Kidney (tissue), 14 donors: ENCODE measurements around the gene TCF3. TPM values are rescaled to one million over a fixed set of nuclear protein-coding genes. Genes with fewer than 3 reads are reported as not detected.

ENCODE experiments used
- DNase-seq, 5 donors: peaks; one replicate each; pipeline ENCODE4 v3.0.0-alpha.2; 2013 to 2020
- FAIRE-seq: peaks from 2 replicates; lab custom pipeline; 2012; peaks lifted over from hg19 to GRCh38; lab: Jason Lieb, UNC
- H3K27ac ChIP-seq, 2 donors: one replicate each; pipeline ENCODE4 v1.7.0; 2013; ENCODE audit warnings: low read depth in 2 of 2, low read length in 2 of 2, inconsistent platforms in 1 of 2
- H3K27me3 ChIP-seq: one replicate; pipeline ENCODE4 v1.7.1; 2013; ENCODE audit warnings: low read length, inconsistent platforms; ENCODE audit not compliant: control insufficient read depth, insufficient read depth
- H3K36me3 ChIP-seq, 3 donors: one replicate each; pipeline versions ENCODE4 v1.7.0 to v1.7.1; 2013; ENCODE audit warnings: low read length in 3 of 3, control low read depth in 1 of 3, inconsistent platforms in 1 of 3; ENCODE audit not compliant: insufficient read depth in 3 of 3, control insufficient read depth in 2 of 3
- H3K4me1 ChIP-seq, 3 donors: one replicate each; pipeline versions ENCODE4 v1.7.0 to v1.7.1; 2013; ENCODE audit warnings: low read length in 3 of 3, inconsistent platforms in 1 of 3, low read depth in 1 of 3; ENCODE audit not compliant: control insufficient read depth in 2 of 3, insufficient read depth in 2 of 3
- H3K4me3 ChIP-seq, 3 donors: one replicate each; pipeline versions ENCODE4 v1.7.0 to v1.8.1; 2013; ENCODE audit warnings: low read length in 3 of 3, control low read depth in 1 of 3, inconsistent platforms in 1 of 3
- H3K9ac ChIP-seq, 3 donors: one replicate each; pipeline versions ENCODE4 v1.7.0 to v1.7.1; 2013; ENCODE audit warnings: low read length in 3 of 3, control low read depth in 1 of 3, inconsistent platforms in 1 of 3
- H3K9me3 ChIP-seq, 3 donors: one replicate each; pipeline versions ENCODE4 v1.7.0 to v1.7.1; 2013; ENCODE audit warnings: low read length in 3 of 3, control low read depth in 1 of 3, inconsistent platforms in 1 of 3; ENCODE audit not compliant: control insufficient read depth in 2 of 3, insufficient read depth in 1 of 3
- intact Hi-C: fragments of 100-400 bp; cut with DNase I; formaldehyde crosslinking; loops from one replicate; pipeline ENCODE4 v1.11.1; 2022
- polyA plus RNA-seq: library from polyadenylated mRNA; stranded (reverse); fragments of 350-450 nt; fragmentation: Illumina TruSeq; extraction: RNeasy Lipid Tissue Mini Kit (QIAGEN cat#74804); gene quantifications from one replicate; pipeline ENCODE4 v1.2.3, GENCODE V29; 2014; ENCODE audit warnings: low read depth, low replicate concordance; ENCODE audit not compliant: insufficient read depth
- total RNA-seq: library from RNA; stranded (reverse); fragmentation: NEBNext Ultra II Directional; extraction: Animal tissue kit (Norgen Biotek cat#: 25700); gene quantifications from one replicate; pipeline ENCODE4 v1.2.1, GENCODE V29; 2021
- TF ChIP-seq, protein P1 (sequence below): IDR thresholded peaks from 3 replicates; pipeline ENCODE4 v1.5.1; 2012; ENCODE audit warnings: mild to moderate bottlenecking, moderate library complexity, borderline replicate concordance; ENCODE audit not compliant: insufficient read depth; ENCODE audit errors: extremely low read depth
- donor health status: control.
- donor health status: control.
- donor health status: control.
- donor health status: control.
- donor health status: control.
- donor health status: DM: yes; HTN: yes; CAD: no.
- donor health status: Normal renal cell carcinoma (clear cell type).

The TCF3 gene
- total and polyA plus RNA-seq, 2 donors from 2014 or later = 20.3 to 50.2 TPM

DNA sequence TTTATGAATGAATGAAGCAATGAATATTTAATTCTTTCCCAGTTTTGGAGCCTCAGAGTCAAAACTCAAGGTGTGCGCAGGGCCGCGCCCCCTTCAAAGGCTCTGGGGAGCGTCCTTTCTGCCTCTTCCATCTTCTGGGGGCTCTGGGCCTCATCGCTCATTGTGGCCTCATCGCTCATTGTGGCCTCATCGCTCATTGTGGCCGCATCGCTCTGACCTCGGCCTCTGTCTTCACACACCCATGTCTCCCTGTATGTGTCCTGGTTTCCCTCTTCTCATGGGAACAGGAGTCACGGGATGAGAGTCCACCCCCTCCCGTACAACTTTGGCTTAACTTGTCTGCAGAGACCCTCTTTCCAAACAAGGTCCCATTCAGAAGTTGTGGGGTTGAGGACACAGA, 81.1 kb downstream of the TCF3 start:
- DNase-seq (no peak), FAIRE-seq (no peak)
- TF ChIP-seq, protein P1, sequence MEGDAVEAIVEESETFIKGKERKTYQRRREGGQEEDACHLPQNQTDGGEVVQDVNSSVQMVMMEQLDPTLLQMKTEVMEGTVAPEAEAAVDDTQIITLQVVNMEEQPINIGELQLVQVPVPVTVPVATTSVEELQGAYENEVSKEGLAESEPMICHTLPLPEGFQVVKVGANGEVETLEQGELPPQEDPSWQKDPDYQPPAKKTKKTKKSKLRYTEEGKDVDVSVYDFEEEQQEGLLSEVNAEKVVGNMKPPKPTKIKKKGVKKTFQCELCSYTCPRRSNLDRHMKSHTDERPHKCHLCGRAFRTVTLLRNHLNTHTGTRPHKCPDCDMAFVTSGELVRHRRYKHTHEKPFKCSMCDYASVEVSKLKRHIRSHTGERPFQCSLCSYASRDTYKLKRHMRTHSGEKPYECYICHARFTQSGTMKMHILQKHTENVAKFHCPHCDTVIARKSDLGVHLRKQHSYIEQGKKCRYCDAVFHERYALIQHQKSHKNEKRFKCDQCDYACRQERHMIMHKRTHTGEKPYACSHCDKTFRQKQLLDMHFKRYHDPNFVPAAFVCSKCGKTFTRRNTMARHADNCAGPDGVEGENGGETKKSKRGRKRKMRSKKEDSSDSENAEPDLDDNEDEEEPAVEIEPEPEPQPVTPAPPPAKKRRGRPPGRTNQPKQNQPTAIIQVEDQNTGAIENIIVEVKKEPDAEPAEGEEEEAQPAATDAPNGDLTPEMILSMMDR = no peak
- H3K36me3 ChIP-seq = no peaks in the 10 kb centered on the region
- no peaks in the 10 kb centered on the region for H3K27me3 ChIP-seq
- H3K27ac ChIP-seq = no peak overlapping the region
- H3K9me3 ChIP-seq = no peaks in the 10 kb centered on the region
- H3K9ac ChIP-seq = no peak overlapping the region
- intact Hi-C loops = no loop called here
- no peak overlapping the region for H3K4me3 ChIP-seq
- H3K4me1 ChIP-seq = peaks cover 0 to 3% (median 0%) of the 10 kb centered on the region in 3 donors

DNA sequence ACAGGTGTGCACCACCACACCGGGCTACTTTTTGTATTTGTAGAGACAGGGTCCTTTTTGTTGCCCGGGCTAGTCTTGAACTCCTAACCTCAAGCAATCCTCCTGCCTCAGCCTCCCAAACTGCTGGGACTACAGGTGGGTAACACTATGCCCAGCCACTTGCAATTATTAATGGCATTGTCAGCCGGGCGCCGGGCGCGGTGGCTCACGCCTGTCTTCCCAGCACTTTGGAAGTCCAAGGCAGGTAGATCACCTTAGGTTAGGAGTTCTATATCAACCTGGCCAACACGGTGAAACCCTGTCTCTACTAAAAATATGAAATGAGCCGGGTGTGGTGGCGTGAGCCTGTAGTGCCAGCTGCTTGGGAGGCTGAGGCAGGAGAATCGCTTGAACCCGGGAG, 81.6 kb downstream of the TCF3 start:
- no peaks in the 10 kb centered on the region for H3K36me3 ChIP-seq

DNA sequence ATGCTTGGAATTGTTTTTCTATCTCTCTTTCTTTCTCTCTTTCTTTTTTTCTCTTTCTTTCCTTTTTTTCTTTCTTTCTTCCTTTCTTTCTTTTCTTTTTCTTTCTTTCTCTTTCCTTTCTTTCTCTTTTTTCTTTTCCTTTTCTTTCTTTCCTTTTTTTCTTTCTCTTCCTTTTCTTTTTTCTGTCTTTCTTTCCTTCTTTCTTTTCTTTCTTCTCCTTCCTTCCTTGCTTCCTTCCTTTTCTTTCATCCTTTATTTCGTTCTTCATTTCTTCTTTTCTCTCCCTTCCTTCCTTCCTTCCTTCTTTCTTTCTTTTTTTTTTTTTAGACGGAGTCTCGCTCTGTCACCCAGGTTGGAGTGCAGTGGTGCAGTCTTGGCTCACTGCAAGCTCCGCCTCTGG, 82.4 kb downstream of the TCF3 start:
- Histone ChIP-seq H3K27me3 (no peaks in the 10 kb centered on the region), H3K36me3 (no peaks in the 10 kb centered on the region), H3K27ac (no peak overlapping the region), H3K4me3 (no peak overlapping the region), H3K9me3 (no peaks in the 10 kb centered on the region), H3K9ac (no peak overlapping the region), H3K4me1 (peaks cover 0 to 9% (median 0%) of the 10 kb centered on the region in 3 donors)
- intact Hi-C loops = no loop called here
- TF ChIP-seq, protein P1 = no peak
- DNase-seq (no peak), FAIRE-seq (no peak)

More for the DNA sequence above, 81.6 kb downstream of the TCF3 start:
- FAIRE-seq (no peak), DNase-seq (no peak)
- Histone ChIP-seq H3K9me3 (no peaks in the 10 kb centered on the region), H3K9ac (no peak overlapping the region), H3K4me3 (no peak overlapping the region), H3K4me1 (peaks cover 0 to 7% (median 0%) of the 10 kb centered on the region in 3 donors), H3K27ac (no peak overlapping the region), H3K27me3 (no peaks in the 10 kb centered on the region)
- intact Hi-C loops = no loop called here
- TF ChIP-seq, protein P1 = no peak
